SK-N-MC (cell line): ENCODE data around the gene MYO1D.

ENCODE experiments used
- EZH2 ChIP-seq: fragments of 200-600 bp; sonication (generic); IDR thresholded peaks from one replicate; pipeline ENCODE4 v1.6.1; 2017; ENCODE audit warnings: antibody characterized with exemption
- FOXP2 ChIP-seq: optimal IDR thresholded peaks from 2 replicates; pipeline ENCODE3; 2011; ENCODE audit warnings: mild to moderate bottlenecking, moderate library complexity; ENCODE audit not compliant: insufficient read depth; ENCODE audit errors: extremely low read length, control extremely low read depth
- POLR2AphosphoS5 ChIP-seq: IDR thresholded peaks from 2 replicates; pipeline ENCODE4 v1.6.1; 2012; ENCODE audit warnings: mild to moderate bottlenecking, low read depth, low read length, borderline replicate concordance

DNA sequence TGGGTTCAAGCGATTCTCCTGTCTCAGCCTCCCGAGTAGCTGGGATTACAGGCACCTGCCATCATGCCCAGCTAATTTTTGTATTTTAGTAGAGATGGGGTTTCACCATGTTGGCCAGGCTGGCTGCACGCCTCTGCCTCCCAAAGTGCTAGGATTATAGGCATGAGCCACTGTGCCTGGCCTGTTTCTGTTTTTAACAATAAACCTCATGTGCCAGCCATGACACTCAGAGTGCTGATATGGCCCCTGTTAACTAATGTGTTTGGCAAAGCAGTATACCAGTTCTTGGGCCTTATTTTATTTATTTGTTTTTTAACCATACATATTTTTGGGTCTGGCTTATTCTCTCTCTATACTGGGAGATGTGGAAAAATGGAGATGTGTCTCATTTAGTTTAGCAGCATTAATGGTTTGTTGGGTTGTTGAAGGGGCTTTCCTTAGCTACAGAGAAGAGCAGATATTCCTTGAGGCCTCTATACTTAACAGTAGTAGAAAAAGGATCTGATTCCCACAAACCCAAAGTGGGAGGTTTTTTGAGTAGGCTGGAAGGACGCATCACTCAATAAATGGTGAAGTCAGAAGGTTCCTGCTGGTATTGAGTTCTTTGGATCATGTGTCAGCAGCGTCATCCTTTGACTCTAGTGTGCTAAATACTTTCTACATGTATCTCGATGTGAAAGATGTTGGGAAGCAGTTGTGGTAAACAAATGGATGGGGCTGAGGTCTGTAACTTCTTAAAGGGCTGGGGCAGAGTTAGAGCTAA is 406.3 kb downstream of the MYO1D start:
- TF ChIP-seq POLR2AphosphoS5: no peak
- no peak for TF ChIP-seq EZH2
- TF ChIP-seq FOXP2: no peak
